Gastrocnemius medialis (tissue), 4 donors: ENCODE results near the gene HYAL2. TPM values are rescaled to one million over a fixed set of nuclear protein-coding genes. Genes with fewer than 3 reads are reported as not detected.

Source experiments
- ATAC-seq, 2 donors: fragments of 150-250 bp; one replicate each; pipeline ENCODE4 v1.9.1; 2016
- DNase-seq, 2 donors: peaks; one replicate each; pipeline ENCODE4 v3.0.0-alpha.2; 2019
- H3K27ac ChIP-seq, 4 donors: fragments of 200-600 bp; sonication (generic); 1 replicate in 1 of 4; 2 replicates in 3 of 4; pipeline ENCODE4 v1.5.1; 2016 to 2018; ENCODE audit warnings: mild to moderate bottlenecking in 2 of 4, moderate library complexity in 1 of 4
- H3K27me3 ChIP-seq, 3 donors: fragments of 200-600 bp; sonication (generic) in 2 of 3; 1 replicate in 1 of 3; 2 replicates in 2 of 3; pipeline versions ENCODE4 v1.5.1 to v1.6.0; 2016 to 2019; ENCODE audit warnings: mild to moderate bottlenecking in 1 of 3, moderate library complexity in 1 of 3
- H3K36me3 ChIP-seq, 2 donors: fragments of 200-600 bp; sonication (generic) in 1 of 2; one replicate each; pipeline ENCODE4 v1.5.1; 2017 to 2018
- H3K4me1 ChIP-seq, 2 donors: fragments of 200-600 bp; sonication (generic) in 1 of 2; one replicate each; pipeline ENCODE4 v1.5.1; 2016 to 2017; ENCODE audit warnings: mild to moderate bottlenecking in 2 of 2
- H3K4me3 ChIP-seq, 4 donors: fragments of 200-600 bp; sonication (generic) in 3 of 4; 1 replicate in 1 of 4; 2 replicates in 3 of 4; pipeline ENCODE4 v1.5.1; 2016 to 2019; ENCODE audit warnings: mild to moderate bottlenecking in 2 of 4
- H3K9me3 ChIP-seq, 3 donors: fragments of 200-600 bp; sonication (generic) in 2 of 3; 1 replicate in 1 of 3; 2 replicates in 2 of 3; pipeline ENCODE4 v1.5.1; 2016 to 2019
- POLR2A ChIP-seq, 2 donors: fragments of 450-650 bp; IDR thresholded peaks; one replicate each; pipeline ENCODE4 v1.6.1; 2017; ENCODE audit warnings: antibody characterized with exemption in 2 of 2, mild to moderate bottlenecking in 2 of 2, moderate library complexity in 2 of 2
- in situ Hi-C, 4 donors: fragments of 200-750 bp; cut with MboI; loops; one replicate each; pipeline versions ENCODE4 v1.15.0 to v1.8.0; 2017; ENCODE audit warnings: low sequenced_read_pairs in 4 of 4
- intact Hi-C: fragments of 100-400 bp; cut with DNase I; formaldehyde crosslinking; loops from one replicate; pipeline ENCODE4 v1.15.1; 2023; ENCODE audit warnings: low total_unique reads
- total RNA-seq, 4 donors: library from RNA; depleted of rRNA; stranded (reverse); fragments of >200 nt; gene quantifications; one replicate each; pipeline versions ENCODE4 v1.1.0 to v1.2.3, GENCODE V29; 2016
- TF ChIP-seq, protein P1 (sequence below), 5 experiments: fragments of 450-650 bp in 3 of 5; fragments of 200-600 bp in 2 of 5; sonication (generic) in 2 of 5; IDR thresholded peaks in 4 of 5; conservative IDR thresholded peaks in 1 of 5; 1 replicate in 4 of 5; 2 replicates in 1 of 5; pipeline ENCODE4 v1.5.1; 2016 to 2019; ENCODE audit warnings: antibody characterized with exemption in 5 of 5, mild to moderate bottlenecking in 3 of 5, moderate library complexity in 3 of 5

HYAL2 gene
- total RNA-seq, 4 donors from 2014 or later: 47.0 to 69.8 (median 65.4) TPM

GRCh38 chr3:50354850-50355249 is 32.3 kb upstream of the HYAL2 start:
- no peaks in the 10 kb centered on the region for H3K9me3 ChIP-seq
- no peaks in the 10 kb centered on the region for H3K27me3 ChIP-seq
- peaks cover 57 to 62% of the 10 kb centered on the region in 2 donors for H3K4me1 ChIP-seq
- H3K27ac ChIP-seq: peak overlapping the region in 1 of 4 donors; percentile 97
- in situ Hi-C loops: loop anchor here in 1 of 4 donors (25.0 kb wide), 1 partner anchor 182 kb away; no protein-coding TSS in a partner anchor
- DNase-seq (no peak), ATAC-seq (no peak)
- TF ChIP-seq POLR2A (IDR thresholded peaks at IDR 0.05): no peak
- TF ChIP-seq, protein P1, sequence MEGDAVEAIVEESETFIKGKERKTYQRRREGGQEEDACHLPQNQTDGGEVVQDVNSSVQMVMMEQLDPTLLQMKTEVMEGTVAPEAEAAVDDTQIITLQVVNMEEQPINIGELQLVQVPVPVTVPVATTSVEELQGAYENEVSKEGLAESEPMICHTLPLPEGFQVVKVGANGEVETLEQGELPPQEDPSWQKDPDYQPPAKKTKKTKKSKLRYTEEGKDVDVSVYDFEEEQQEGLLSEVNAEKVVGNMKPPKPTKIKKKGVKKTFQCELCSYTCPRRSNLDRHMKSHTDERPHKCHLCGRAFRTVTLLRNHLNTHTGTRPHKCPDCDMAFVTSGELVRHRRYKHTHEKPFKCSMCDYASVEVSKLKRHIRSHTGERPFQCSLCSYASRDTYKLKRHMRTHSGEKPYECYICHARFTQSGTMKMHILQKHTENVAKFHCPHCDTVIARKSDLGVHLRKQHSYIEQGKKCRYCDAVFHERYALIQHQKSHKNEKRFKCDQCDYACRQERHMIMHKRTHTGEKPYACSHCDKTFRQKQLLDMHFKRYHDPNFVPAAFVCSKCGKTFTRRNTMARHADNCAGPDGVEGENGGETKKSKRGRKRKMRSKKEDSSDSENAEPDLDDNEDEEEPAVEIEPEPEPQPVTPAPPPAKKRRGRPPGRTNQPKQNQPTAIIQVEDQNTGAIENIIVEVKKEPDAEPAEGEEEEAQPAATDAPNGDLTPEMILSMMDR (IDR thresholded peaks at IDR 0.05 in 4 of 5, conservative IDR thresholded peaks at IDR 0.05 in 1 of 5): no peak
- intact Hi-C loops: loop anchor here (5.0 to 10.0 kb wide), 3 partner anchors 212 to 1040 kb away; partner anchors contain the start of genes C3orf18, CISH, HEMK1 and RBM15B
- H3K4me3 ChIP-seq: no peak overlapping the region
- peaks cover 0 to 40% of the 10 kb centered on the region in 2 donors for H3K36me3 ChIP-seq

DNA sequence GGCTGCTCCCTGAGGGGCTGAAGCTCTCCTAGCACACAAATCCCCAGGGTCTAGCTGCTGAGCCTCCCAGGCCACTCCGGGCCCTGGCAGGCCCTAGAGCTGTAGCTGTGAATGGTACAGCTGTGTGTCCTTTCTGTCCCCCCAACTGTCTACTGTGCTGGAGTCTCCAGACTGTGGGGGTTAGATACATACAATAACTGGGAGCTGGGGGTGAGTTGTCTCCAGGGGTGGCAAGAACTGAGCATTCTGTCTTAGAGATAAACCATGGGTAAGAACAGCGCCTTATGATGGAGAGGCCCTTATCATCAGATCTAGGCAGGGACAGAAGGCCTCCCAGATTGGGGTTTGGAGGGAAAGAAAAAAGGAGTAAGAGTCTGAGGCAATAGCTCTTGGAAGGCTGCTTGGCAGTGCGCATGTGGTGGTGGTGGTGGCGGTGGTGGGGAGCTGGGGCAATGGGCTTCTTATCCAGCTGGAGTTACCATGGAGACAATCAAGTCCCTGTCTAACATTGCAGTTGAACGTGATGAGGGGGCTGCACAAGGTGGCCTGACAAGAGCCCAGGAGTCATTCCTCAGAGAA is 31.7 kb upstream of the HYAL2 start:
- no peak for TF ChIP-seq POLR2A (IDR thresholded peaks at IDR 0.05)
- TF ChIP-seq, protein P1 (IDR thresholded peaks at IDR 0.05 in 4 of 5, conservative IDR thresholded peaks at IDR 0.05 in 1 of 5): no peak
- Histone ChIP-seq H3K27ac (no peak overlapping the region), H3K4me3 (no peak overlapping the region), H3K27me3 (no peaks in the 10 kb centered on the region), H3K9me3 (no peaks in the 10 kb centered on the region), H3K36me3 (peaks cover 0 to 40% of the 10 kb centered on the region in 2 donors), H3K4me1 (peaks cover 63 to 67% of the 10 kb centered on the region in 2 donors)
- intact Hi-C loops: loop anchor here (10.0 kb wide), 1 partner anchor 1041 kb away; the partner anchor contains the start of gene RBM15B
- DNase-seq: no peak
- in situ Hi-C loops: loop anchor here in 1 of 4 donors (25.0 kb wide), 1 partner anchor 183 kb away; no protein-coding TSS in a partner anchor
- ATAC-seq: no peak

DNA sequence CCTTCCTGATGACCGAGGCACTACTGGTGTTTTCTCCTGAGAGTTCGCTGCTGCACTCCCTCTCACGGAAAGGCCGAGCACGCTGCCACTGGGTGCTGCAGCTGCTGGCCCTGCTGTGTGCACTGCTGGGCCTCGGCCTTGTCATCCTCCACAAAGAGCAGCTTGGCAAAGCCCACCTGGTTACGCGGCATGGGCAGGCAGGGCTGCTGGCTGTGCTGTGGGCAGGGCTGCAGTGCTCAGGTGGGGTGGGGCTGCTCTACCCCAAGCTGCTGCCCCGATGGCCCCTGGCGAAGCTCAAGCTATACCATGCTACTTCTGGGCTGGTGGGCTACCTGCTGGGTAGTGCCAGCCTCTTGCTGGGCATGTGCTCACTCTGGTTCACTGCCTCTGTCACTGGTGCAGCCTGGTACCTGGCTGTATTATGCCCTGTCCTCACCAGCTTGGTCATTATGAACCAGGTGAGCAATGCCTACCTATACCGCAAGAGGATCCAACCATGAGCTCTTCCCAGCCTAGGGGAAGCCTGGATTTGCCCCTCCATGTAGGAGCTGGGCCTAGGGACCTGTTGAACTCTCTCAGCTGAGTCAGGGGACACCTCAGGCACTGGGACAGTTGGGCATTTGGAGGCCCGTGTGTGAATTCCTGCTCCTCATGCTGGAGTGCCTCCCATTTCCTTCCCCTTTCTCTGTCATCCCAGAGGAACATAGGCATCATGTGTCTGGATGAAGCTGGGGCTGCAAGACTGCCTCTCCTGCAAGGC is 30.9 kb upstream of the HYAL2 start:
- no peaks in the 10 kb centered on the region for H3K27me3 ChIP-seq
- intact Hi-C loops (loop anchor here (10.0 kb wide), 1 partner anchor 1041 kb away; the partner anchor contains the start of gene RBM15B), in situ Hi-C loops (loop anchor here in 1 of 4 donors (25.0 kb wide), 1 partner anchor 184 kb away; no protein-coding TSS in a partner anchor)
- no peak for DNase-seq
- H3K9me3 ChIP-seq: no peaks in the 10 kb centered on the region
- H3K4me1 ChIP-seq: peaks cover 61 to 67% of the 10 kb centered on the region in 2 donors
- H3K4me3 ChIP-seq: no peak overlapping the region
- peaks cover 0 to 48% of the 10 kb centered on the region in 2 donors for H3K36me3 ChIP-seq
- H3K27ac ChIP-seq: no peak overlapping the region
- no peak for ATAC-seq
- TF ChIP-seq POLR2A (IDR thresholded peaks at IDR 0.05): no peak
- TF ChIP-seq, protein P1 (IDR thresholded peaks at IDR 0.05 in 4 of 5, conservative IDR thresholded peaks at IDR 0.05 in 1 of 5): no peak

DNA sequence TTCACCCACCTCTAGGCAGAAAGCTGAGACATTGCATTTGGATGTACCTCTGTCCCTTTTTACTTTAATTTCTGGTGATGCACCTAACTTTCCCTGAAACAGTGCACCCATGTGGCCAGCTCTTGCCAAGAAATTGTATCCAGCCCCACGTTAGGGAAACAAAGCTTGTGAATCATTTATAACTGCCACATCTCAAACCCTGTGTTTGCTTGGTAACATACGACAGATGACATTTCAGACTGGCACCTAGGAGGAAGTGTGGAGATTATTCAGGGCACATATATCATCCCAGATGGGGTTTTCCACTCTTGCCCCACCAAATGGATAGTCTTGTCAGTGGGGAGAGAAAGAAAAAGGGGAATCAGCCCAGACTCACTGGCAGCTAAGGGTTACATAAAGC is 30.2 kb upstream of the HYAL2 start:
- DNase-seq: no peak
- no peaks in the 10 kb centered on the region for H3K9me3 ChIP-seq
- ATAC-seq: no peak
- H3K27ac ChIP-seq: no peak overlapping the region
- H3K4me3 ChIP-seq: no peak overlapping the region
- H3K27me3 ChIP-seq: no peaks in the 10 kb centered on the region
- in situ Hi-C loops (loop anchor here in 1 of 4 donors (25.0 kb wide), 1 partner anchor 185 kb away; no protein-coding TSS in a partner anchor), intact Hi-C loops (loop anchor here (10.0 kb wide), 1 partner anchor 1042 kb away; the partner anchor contains the start of gene RBM15B)
- no peak for TF ChIP-seq POLR2A (IDR thresholded peaks at IDR 0.05)
- TF ChIP-seq, protein P1 (IDR thresholded peaks at IDR 0.05 in 4 of 5, conservative IDR thresholded peaks at IDR 0.05 in 1 of 5): no peak
- H3K36me3 ChIP-seq: peaks cover 0 to 50% of the 10 kb centered on the region in 2 donors
- peaks cover 54 to 64% of the 10 kb centered on the region in 2 donors for H3K4me1 ChIP-seq
